ENCODE data around the gene PSMD3. TPM values are rescaled to one million over a fixed set of nuclear protein-coding genes. Genes with fewer than 3 reads are reported as not detected.

PSMD3 gene
- total RNA-seq, 4 donors from 2014 or later = 64.7 to 109 (median 72.1) TPM

DNA sequence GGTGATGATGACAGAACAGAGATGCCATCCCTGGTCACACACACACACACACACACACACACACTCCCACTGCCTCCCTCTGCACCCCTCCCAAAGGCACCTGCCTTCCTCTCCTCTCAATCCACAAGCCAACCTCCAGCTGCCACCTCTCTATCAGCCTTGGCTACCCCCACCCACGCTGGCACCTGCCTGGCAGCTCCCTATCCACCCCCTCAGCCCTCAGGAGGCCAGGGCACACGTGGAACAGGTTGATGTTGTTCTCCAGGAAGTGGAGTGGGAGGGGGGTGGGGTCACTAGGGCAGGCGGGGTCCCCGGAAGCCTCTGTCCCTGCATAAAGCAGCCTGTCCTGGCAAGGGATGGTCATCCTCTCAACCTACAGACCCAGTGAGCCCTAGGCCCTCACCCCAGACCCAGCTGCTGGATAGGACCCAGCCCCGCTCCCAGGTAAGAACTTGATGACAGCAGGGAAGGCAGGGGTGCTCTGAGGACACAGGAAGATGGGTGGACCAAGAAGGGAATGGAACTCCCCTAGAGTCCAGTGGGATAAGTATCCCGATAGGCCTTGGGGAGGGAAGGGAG lies 17.9 kb upstream of the PSMD3 start, which contains the start of gene GSDMA:
GSDMA (plus strand) TSS at position 363 of the 579 bp plus-strand sequence. CDS start 2,684 bp downstream, outside the sequence.
- no peak for DNase-seq (ENCODE audit: low spot score in 2 of 2)
- Histone ChIP-seq H3K4me3 (no peak within 1 kb of the TSS), H3K36me3 (no peaks in the 10 kb centered on the region), H3K9me3 (no peaks in the 10 kb centered on the region), H3K27me3 (no peaks in the 10 kb centered on the region), H3K4me1 (peaks cover 0 to 4% (median 2%) of the 10 kb centered on the region in 4 donors), H3K27ac (no peak within 1 kb of the TSS)
- WGBS, 2 donors = 52 to 70% methylated on average over 6 of the region's 6 CpGs
- TF ChIP-seq POLR2A (IDR thresholded peaks at IDR 0.05) = no peak
- no peak for TF ChIP-seq EP300 (IDR thresholded peaks at IDR 0.05)
- TF ChIP-seq, protein P1, sequence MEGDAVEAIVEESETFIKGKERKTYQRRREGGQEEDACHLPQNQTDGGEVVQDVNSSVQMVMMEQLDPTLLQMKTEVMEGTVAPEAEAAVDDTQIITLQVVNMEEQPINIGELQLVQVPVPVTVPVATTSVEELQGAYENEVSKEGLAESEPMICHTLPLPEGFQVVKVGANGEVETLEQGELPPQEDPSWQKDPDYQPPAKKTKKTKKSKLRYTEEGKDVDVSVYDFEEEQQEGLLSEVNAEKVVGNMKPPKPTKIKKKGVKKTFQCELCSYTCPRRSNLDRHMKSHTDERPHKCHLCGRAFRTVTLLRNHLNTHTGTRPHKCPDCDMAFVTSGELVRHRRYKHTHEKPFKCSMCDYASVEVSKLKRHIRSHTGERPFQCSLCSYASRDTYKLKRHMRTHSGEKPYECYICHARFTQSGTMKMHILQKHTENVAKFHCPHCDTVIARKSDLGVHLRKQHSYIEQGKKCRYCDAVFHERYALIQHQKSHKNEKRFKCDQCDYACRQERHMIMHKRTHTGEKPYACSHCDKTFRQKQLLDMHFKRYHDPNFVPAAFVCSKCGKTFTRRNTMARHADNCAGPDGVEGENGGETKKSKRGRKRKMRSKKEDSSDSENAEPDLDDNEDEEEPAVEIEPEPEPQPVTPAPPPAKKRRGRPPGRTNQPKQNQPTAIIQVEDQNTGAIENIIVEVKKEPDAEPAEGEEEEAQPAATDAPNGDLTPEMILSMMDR (IDR thresholded peaks at IDR 0.05) = no peak

DNA sequence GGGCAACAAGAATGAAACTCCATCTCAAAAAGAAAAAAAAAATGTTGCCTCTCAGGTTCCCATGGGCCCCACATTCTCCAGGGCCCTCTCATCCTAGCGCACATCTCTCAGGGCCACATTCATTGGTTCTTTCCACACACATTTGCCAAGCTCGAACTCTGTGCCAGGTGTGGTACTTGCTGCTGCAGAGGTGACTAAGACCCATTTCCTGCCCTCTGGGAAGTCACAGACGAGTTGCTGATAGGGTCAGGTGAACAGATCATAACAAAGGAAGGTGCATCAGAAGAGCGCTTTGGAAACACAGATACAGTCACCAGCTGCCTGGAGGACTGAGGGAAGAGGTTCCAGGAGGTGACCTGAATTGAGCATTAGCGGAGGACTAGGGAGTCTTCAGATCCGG lies 16.8 kb upstream of the PSMD3 start:
- TF ChIP-seq, protein P1 (IDR thresholded peaks at IDR 0.05) = no peak
- H3K4me1 ChIP-seq = peaks cover 0 to 4% (median 2%) of the 10 kb centered on the region in 4 donors
- H3K27me3 ChIP-seq = no peaks in the 10 kb centered on the region
- 78 to 80% methylated on average over 6 of the region's 6 CpGs for WGBS, 2 donors
- no peak overlapping the region for H3K4me3 ChIP-seq
- no peak overlapping the region for H3K27ac ChIP-seq
- H3K9me3 ChIP-seq = no peaks in the 10 kb centered on the region
- no peak for DNase-seq (ENCODE audit: low spot score in 2 of 2)
- H3K36me3 ChIP-seq = no peaks in the 10 kb centered on the region

DNA sequence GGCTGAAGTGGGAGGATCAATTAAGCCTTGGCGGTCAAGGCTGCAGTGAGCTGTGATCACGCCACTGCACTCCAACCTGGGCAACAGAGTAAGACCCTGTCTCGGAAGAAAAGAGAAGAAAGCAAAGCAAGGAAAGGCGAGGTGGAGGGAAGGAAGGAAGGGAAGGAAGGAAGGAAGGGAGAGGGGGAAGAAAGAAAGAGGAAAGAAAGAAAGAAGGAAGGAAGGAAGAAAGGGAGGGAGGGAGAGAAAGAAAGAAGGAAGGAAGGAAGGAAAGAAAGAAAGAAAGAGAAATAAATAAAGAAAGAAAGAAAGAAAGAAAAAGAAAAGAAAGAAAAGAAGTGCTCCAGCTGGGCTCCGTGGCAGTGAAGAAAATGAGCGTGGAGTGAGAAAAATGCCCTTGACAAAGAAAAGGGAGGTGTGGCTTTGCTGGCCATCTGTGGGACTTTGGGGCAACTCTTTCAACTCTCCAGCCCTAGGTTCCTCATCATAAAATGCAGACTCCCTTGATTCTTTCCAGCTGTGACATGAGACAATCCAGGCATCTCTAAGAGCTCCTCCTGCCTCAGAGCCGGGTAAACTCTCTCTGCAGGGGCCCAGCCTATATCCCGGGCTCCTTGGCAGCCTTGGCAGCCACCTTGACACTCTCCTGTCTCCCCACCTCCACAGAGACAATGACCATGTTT lies 15.4 kb upstream of the PSMD3 start:
- Histone ChIP-seq H3K27me3 (no peaks in the 10 kb centered on the region), H3K36me3 (no peaks in the 10 kb centered on the region)
- WGBS, 2 donors = 48% methylated on average over 8 of the region's 8 CpGs

DNA sequence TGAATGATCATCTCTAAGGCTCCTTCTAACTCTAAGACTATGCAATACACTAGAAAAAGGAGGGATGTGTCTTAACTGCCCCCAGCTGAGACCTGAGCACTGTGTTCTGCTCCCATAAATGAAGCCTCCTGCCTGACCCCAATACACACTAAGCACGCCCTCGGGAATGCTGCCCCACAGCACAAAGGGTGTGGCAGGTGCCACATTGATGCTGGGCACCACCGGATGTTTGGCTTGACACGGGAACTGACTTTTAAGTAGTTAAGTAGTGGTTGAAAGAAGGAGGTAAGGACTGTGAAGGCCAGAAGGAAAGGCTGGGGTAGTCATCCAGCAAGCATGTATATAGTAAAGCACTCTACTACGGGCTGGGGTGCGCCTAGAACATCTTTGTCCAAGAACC lies 13.8 kb upstream of the PSMD3 start:
- no peaks in the 10 kb centered on the region for H3K27me3 ChIP-seq
- TF ChIP-seq, protein P1 (IDR thresholded peaks at IDR 0.05) = no peak
- no peak for TF ChIP-seq POLR2A (IDR thresholded peaks at IDR 0.05)
- TF ChIP-seq EP300 (IDR thresholded peaks at IDR 0.05) = no peak

More for the DNA sequence above, 15.4 kb upstream of the PSMD3 start:
- TF ChIP-seq, protein P1 (IDR thresholded peaks at IDR 0.05) = no peak
- no peak for TF ChIP-seq EP300 (IDR thresholded peaks at IDR 0.05)
- no peak for TF ChIP-seq POLR2A (IDR thresholded peaks at IDR 0.05)
- DNase-seq (ENCODE audit: low spot score in 2 of 2) = no peak
- H3K27ac ChIP-seq = no peak overlapping the region
- no peaks in the 10 kb centered on the region for H3K9me3 ChIP-seq
- no peak overlapping the region for H3K4me3 ChIP-seq
- H3K4me1 ChIP-seq = no peaks in the 10 kb centered on the region

DNA sequence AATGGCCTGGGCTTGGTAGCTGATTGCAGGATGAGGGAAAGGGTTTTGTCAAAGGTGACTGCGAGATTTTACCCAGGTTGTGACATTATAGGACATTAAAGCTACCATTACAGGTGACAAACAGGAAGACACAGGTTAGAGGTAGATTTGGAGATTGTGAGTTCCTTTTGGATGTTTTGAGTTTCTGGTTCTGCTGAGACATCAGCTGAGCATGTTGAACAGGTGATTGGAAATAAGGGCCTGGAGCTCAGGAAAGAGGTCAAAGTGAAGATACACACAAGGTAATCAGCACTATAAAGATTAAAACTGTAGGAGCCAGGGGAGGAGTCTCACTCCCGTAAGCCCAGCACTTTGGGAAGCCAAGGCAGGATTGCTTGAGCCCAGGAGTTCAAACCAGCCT lies 11.8 kb upstream of the PSMD3 start:
- no peaks in the 10 kb centered on the region for H3K27me3 ChIP-seq
- no peak for DNase-seq (ENCODE audit: low spot score in 2 of 2)
- H3K36me3 ChIP-seq = no peaks in the 10 kb centered on the region
- no peak overlapping the region for H3K4me3 ChIP-seq
- H3K4me1 ChIP-seq = no peaks in the 10 kb centered on the region
- 74 to 90% methylated on average over 2 of the region's 2 CpGs for WGBS, 2 donors
- H3K9me3 ChIP-seq = no peaks in the 10 kb centered on the region
- no peak overlapping the region for H3K27ac ChIP-seq
- TF ChIP-seq EP300 (IDR thresholded peaks at IDR 0.05) (no peak), POLR2A (IDR thresholded peaks at IDR 0.05) (no peak)
- TF ChIP-seq, protein P1 (IDR thresholded peaks at IDR 0.05) = no peak

More for the DNA sequence above, 13.8 kb upstream of the PSMD3 start:
- no peaks in the 10 kb centered on the region for H3K4me1 ChIP-seq
- H3K9me3 ChIP-seq = no peaks in the 10 kb centered on the region
- WGBS, 2 donors = 77 to 87% methylated on average over 6 of the region's 6 CpGs
- no peaks in the 10 kb centered on the region for H3K36me3 ChIP-seq
- peak overlapping the region in 2 of 4 donors; percentile 37 to 55 for H3K27ac ChIP-seq
- no peak for DNase-seq (ENCODE audit: low spot score in 2 of 2)
- H3K4me3 ChIP-seq = no peak overlapping the region
